PFSK-1 (cell line): ENCODE measurements around the gene TRAPPC5.

Experiments
- FOXP2 ChIP-seq: optimal IDR thresholded peaks from 2 replicates; pipeline ENCODE3; 2011; ENCODE audit warnings: borderline replicate concordance, control low read depth, inconsistent platforms; ENCODE audit not compliant: insufficient read depth; ENCODE audit errors: extremely low read length, extremely low read depth
- POLR2AphosphoS5 ChIP-seq: IDR thresholded peaks from 2 replicates; pipeline ENCODE4 v1.6.1; 2012; ENCODE audit warnings: low read depth, mild to moderate bottlenecking, control low read depth, low read length, moderate library complexity
- REST ChIP-seq, 2 experiments: IDR thresholded peaks; 2 replicates each; pipeline versions ENCODE4 v1.6.1 to v1.8.0; 2011 to 2012; ENCODE audit warnings: low read depth in 2 of 2, low read length in 2 of 2, control low read depth in 1 of 2, inconsistent platforms in 1 of 2, mild to moderate bottlenecking in 1 of 2, moderate library complexity in 1 of 2; ENCODE audit not compliant: insufficient read depth in 1 of 2
- SIN3A ChIP-seq: IDR thresholded peaks from 2 replicates; pipeline ENCODE4 v1.6.1; 2012; ENCODE audit warnings: mild to moderate bottlenecking, low read length, moderate library complexity, borderline replicate concordance; ENCODE audit not compliant: insufficient read depth
- TAF1 ChIP-seq: IDR thresholded peaks from 2 replicates; pipeline ENCODE4 v1.6.1; 2012; ENCODE audit warnings: low read length, control low read depth, borderline replicate concordance; ENCODE audit not compliant: insufficient read depth

The TRAPPC5 gene

DNA sequence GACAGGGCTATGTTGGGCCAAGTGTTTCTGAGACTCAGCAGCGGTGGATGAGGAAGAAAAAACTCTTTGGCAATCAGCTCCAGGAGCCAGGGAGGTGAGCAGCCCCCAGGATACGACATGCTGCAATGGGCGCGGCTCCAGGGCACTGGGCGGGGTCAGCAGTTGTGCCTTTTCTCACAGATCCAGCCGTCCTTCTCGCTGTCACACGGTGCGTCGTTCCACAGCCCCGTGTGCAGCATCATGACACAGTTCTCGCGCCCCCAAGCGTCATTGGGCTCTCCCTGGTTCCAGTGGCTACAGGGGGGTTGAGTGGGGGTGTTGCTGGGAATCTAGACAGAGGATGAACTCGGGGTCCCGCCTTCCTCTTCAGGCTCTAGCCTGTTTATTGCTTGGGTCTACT lies 48.6 kb downstream of the TRAPPC5 start:
- no peak for TF ChIP-seq SIN3A
- TF ChIP-seq FOXP2, result no peak
- no peak for TF ChIP-seq POLR2AphosphoS5
- TF ChIP-seq REST (IDR thresholded peaks at IDR 0.05; ENCODE audit: insufficient read depth in 1 of 2, low read depth in 2 of 2, low read length in 2 of 2), result no peak
- no peak for TF ChIP-seq TAF1

DNA sequence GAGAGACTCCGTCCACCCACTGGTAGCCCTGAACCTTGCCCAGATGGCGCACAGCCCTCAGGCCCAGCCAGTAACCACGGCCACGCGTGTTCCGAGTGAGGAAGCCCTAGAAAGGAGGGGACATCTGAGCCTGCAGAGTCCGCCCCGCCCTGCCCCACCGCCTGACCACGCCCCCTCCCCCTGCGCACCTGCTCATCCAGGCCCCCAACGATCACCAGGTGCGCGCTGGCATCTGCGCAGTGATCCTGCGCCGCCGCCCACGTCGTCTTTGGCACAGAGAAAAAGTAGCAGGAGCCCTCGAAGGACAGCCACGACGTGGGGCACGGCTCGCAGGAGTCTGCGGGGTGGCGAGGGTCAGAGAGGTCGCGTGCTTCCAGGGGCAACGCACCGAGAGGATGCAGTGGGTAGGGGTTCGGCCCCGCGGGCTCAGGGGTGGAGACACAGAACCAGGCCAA lies 49.2 kb downstream of the TRAPPC5 start:
- TF ChIP-seq FOXP2 (no peak), REST (IDR thresholded peaks at IDR 0.05; ENCODE audit: insufficient read depth in 1 of 2, low read depth in 2 of 2, low read length in 2 of 2) (no peak), POLR2AphosphoS5 (no peak), TAF1 (no peak), SIN3A (no peak)

GRCh38 chr19:7730286-7731217 lies 49.9 kb downstream of the TRAPPC5 start:
- TF ChIP-seq FOXP2 (no peak), SIN3A (no peak), POLR2AphosphoS5 (no peak), TAF1 (no peak), REST (IDR thresholded peaks at IDR 0.05; ENCODE audit: insufficient read depth in 1 of 2, low read depth in 2 of 2, low read length in 2 of 2) (no peak)

GRCh38 chr19:7731218-7731595 lies 50.6 kb downstream of the TRAPPC5 start:
- TF ChIP-seq REST (IDR thresholded peaks at IDR 0.05; ENCODE audit: insufficient read depth in 1 of 2, low read depth in 2 of 2, low read length in 2 of 2) (no peak), TAF1 (no peak), FOXP2 (no peak)

GRCh38 chr19:7731615-7732014 lies 51.0 kb downstream of the TRAPPC5 start:
- no peak for TF ChIP-seq REST (IDR thresholded peaks at IDR 0.05; ENCODE audit: insufficient read depth in 1 of 2, low read depth in 2 of 2, low read length in 2 of 2)
- no peak for TF ChIP-seq TAF1
- no peak for TF ChIP-seq SIN3A
- no peak for TF ChIP-seq POLR2AphosphoS5
- TF ChIP-seq FOXP2, result no peak
